ENCODE measurements around the gene NRG2. TPM values are rescaled to one million over a fixed set of nuclear protein-coding genes. Genes with fewer than 3 reads are reported as not detected.

Gene NRG2
- total RNA-seq, 1 donor from 2014 or later: 0.20 TPM

Other genes with a start within 250 kb of the NRG2 start
- gene PSD2, start 247.5 kb downstream of the NRG2 start, total RNA-seq: under 0.01 TPM in 1 of 2 replicates, not detected in the other
- gene PURA, start 70.8 kb upstream of the NRG2 start, total RNA-seq: 5.0 and 8.3 TPM in 2 replicates
- gene IGIP, start 82.6 kb upstream of the NRG2 start, total RNA-seq: 2.0 and 3.4 TPM in 2 replicates
- gene CYSTM1, start 131.9 kb upstream of the NRG2 start, total RNA-seq: 9.2 and 9.5 TPM in 2 replicates

Data from lung microvascular endothelial cell (primary cell).